Tibial nerve (tissue), 4 donors: ENCODE results near the gene KSR1.

Experiments used
- CTCF ChIP-seq, 5 experiments: fragments of 200-600 bp in 3 of 5; fragments of 450-650 bp in 2 of 5; sonication (generic) in 3 of 5; IDR thresholded peaks; one replicate each; pipeline ENCODE4 v1.5.1; 2016 to 2019; ENCODE audit warnings: antibody characterized with exemption in 5 of 5, mild to moderate bottlenecking in 3 of 5, moderate library complexity in 2 of 5
- EP300 ChIP-seq, 2 donors: sonication (generic); formaldehyde crosslinking; IDR thresholded peaks; one replicate each; pipeline ENCODE4 v1.6.1; 2017; ENCODE audit warnings: antibody characterized with exemption in 2 of 2, mild to moderate bottlenecking in 1 of 2
- POLR2A ChIP-seq, 2 donors: fragments of 450-650 bp; IDR thresholded peaks; one replicate each; pipeline ENCODE4 v1.6.1; 2017; ENCODE audit warnings: antibody characterized with exemption in 2 of 2, mild to moderate bottlenecking in 2 of 2, moderate library complexity in 2 of 2

DNA sequence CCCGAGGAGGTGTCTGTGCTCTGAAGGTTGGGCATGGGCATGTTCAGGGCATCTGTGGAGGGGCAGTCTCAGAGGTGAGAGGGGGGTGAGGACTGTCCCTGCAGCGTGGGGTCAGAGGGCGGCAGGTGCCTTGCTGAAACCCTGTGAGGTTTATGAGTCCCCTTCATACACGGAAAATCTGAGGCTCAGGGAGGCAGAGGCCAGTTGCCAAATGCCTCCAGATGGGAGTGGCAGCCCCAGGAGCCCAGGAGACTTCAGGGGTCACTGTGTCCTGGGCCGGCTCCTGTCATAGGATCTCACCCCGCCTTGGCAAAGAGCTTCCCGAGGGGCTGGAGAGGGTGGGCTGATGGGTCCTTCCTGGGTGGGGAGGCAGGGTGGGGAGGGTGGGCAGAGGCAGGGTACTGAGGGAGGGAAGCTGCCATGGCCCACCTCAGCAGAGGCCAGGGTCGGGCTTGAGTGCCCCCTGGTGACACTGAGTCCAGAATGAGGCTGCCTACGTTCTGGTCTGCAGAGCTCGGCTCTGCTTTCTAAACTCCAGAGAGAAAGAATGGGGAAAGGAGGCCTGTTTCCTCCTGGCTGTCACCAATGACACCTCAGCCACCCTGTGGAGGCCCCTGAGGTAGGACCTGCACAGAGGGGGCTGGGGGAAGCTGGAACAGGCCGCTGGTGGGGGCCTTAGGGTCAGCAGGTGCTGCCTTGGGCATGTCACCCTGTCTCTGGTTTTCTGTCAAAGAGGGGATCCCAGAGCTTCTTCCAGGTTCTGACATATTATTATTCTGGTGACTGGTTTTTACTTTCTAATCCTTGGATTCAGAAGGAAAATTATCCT lies 175.9 kb downstream of the KSR1 start:
- TF ChIP-seq POLR2A (IDR thresholded peaks at IDR 0.05), result no peak
- no peak for TF ChIP-seq CTCF (IDR thresholded peaks at IDR 0.05)
- TF ChIP-seq EP300 (IDR thresholded peaks at IDR 0.05), result no peak
